Activated naive CD4-positive, alpha-beta T cell treated with anti-CD3 and anti-CD28 coated beads, Interleukin-2, amount 50 U/mL, for 72 hours (primary cell): ENCODE results near the gene TXLNG. TPM values are rescaled to one million over a fixed set of nuclear protein-coding genes. Genes with fewer than 3 reads are reported as not detected.
A peak's percentile ranks its signal among the peaks of the same experiment; 100 is the strongest.
"Not testable (repeated sequence)": the region's sequence is repeated elsewhere in the genome, so short reads cannot be mapped to it uniquely, and the experiment has no call there.

Experiments used
- ATAC-seq, 2 donors: fragments of 150-1000 bp; cut with Tn5 transposase; 2 replicates each; pipeline ENCODE4 v1.10.0; 2021; ENCODE audit warnings: mild to moderate bottlenecking in 2 of 2, moderate library complexity in 2 of 2
- DNase-seq, 2 donors: peaks; one replicate each; pipeline ENCODE4 v3.0.0; 2021 to 2022; ENCODE audit warnings: low spot score in 2 of 2
- H3K27ac Mint-ChIP-seq, 2 donors: one replicate each; pipeline ENCODE4 v1.8.0; 2022; ENCODE audit warnings: mild to moderate bottlenecking in 2 of 2, mixed read lengths in 2 of 2
- H3K36me3 Mint-ChIP-seq, 2 donors: one replicate each; pipeline ENCODE4 v1.8.0; 2022; ENCODE audit warnings: mixed read lengths in 2 of 2
- H3K9me3 Mint-ChIP-seq, 2 donors: one replicate each; pipeline ENCODE4 v1.8.0; 2022; ENCODE audit warnings: mixed read lengths in 2 of 2
- total RNA-seq, 2 donors: library from RNA; stranded (reverse); gene quantifications; one replicate each; pipeline ENCODE4 v1.2.3, GENCODE V29; 2022

TXLNG gene
- 10 to 100 TPM; 11.0 to 16.7 TPM for total RNA-seq

DNA sequence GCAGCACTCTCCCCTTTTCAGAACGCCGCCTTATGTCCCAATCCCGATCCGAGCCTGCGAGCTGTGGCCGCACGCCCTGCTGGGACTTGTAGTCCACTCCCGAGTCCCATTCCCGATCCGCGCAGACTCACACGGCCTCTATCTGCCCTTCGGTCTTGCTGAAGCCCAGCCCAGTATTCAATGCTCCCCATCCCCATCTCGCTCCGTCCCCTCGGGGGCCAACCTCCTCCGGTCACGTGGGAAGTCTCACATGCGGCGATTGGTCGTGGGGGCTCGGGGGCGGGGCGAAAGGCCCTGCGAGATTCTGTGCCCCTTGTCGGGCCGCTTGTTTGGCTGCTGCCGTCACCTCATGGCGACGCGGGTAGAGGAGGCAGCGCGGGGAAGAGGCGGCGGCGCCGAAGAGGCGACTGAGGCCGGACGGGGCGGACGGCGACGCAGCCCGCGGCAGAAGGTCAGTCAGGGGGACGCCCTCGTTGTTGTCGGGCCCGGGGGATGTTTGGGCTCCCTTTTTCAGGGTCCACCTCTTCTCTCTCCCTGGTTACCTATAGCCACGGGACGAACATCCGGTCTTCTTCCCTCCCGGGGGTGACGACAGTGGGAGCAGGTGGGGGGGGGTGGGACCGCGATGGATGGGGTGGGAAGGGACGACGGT lies at the start of gene TXLNG:
Gene TXLNG, plus strand, starts transcription at position 328 of the 652 bp plus-strand sequence. Its CDS starts 22 bp downstream, at position 350.
- DNase-seq = peak; percentile 84 to 93
- ATAC-seq = peak; percentile 97 to 98
- H3K27ac Mint-ChIP-seq = peak within 1 kb of the TSS; percentile 89 to 92
- no peaks in the 10 kb centered on the region for H3K9me3 Mint-ChIP-seq
- H3K36me3 Mint-ChIP-seq = peaks cover 0 to 6% of the 10 kb centered on the region in 2 donors

DNA sequence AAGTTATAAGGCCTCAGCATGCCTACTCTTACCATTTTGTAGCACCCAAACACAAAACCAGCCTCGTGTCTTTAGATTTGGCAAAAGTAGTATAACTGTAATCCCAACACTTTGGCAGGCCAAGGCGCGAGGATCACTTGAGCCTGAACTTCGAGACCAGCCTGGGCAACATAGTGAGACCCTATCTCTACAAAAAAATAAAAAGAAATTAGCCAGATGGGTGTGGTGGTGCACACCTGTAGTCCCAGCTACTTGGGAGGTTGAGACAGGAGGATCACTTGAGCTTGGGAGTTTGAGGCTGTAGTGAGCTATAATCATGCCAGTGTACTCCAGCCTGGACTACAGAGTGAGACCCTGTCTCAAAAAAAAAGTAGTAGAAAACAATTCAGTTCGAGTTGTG lies 49.2 kb upstream of the TXLNG start:
- no peaks in the 10 kb centered on the region for H3K9me3 Mint-ChIP-seq
- no peak for ATAC-seq
- H3K36me3 Mint-ChIP-seq = no peaks in the 10 kb centered on the region
- DNase-seq = no peak
- no peak overlapping the region for H3K27ac Mint-ChIP-seq

DNA sequence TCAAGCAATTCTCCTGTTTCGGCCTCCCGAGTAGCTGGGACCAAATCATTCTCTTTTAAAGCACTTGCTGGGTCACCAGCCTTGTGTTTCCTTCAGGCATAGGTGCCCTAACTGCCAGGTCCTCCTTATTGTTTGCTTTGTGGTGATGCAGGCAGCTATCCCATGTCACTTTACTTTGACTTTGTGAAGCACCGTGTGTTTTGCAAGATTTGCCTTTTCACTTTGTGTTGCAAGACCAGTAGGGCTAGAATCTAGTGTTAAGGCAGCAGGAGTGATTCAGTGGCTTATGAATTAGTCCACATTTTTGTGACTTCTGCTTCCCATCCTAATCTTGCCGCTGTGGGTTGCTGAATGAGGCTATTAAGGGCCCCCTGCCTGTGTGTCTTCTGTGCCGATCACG lies 46.7 kb upstream of the TXLNG start:
- ATAC-seq (no peak), DNase-seq (no peak)
- H3K27ac Mint-ChIP-seq = peak overlapping the region in 1 of 2 donors; percentile 65
- H3K9me3 Mint-ChIP-seq = no peaks in the 10 kb centered on the region
- H3K36me3 Mint-ChIP-seq = peaks cover 0 to 5% of the 10 kb centered on the region in 2 donors

DNA sequence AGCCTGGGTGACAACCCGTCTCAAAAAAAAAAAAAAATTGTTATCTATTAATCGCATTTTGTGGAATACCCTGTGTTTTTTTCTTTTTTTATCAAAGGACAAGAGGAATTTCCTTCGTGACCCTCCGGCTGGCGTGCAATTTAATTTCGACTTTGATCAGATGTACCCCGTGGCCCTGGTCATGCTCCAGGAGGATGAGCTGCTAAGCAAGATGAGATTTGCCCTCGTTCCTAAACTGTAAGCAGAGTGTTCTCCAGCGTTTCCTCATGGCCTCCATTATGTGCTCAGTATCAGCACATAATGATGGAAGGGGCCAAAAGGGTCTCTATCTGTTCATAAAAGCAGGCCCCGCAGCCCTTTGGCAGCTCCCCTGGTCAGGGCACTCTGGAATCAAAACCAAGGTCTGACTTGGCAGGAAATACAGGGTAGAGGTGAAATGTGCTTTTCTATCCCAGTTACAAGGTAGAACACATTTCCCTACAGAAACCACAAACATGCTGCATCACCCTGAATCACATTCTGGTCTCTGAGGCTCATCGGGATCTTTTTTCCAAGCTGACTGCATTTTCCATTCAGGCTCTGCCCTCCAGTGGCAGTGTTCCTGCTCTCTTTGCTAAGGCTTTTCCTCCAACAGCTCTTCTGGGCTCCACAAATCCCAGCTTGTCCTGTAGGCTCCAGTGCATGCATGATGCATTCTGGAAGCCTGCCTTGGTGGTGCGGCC lies 42.5 kb upstream of the TXLNG start:
- Mint-ChIP-seq H3K9me3 (no peaks in the 10 kb centered on the region), H3K27ac (no peak overlapping the region), H3K36me3 (peaks cover 0 to 5% of the 10 kb centered on the region in 2 donors)
- ATAC-seq (no peak), DNase-seq (no peak)

DNA sequence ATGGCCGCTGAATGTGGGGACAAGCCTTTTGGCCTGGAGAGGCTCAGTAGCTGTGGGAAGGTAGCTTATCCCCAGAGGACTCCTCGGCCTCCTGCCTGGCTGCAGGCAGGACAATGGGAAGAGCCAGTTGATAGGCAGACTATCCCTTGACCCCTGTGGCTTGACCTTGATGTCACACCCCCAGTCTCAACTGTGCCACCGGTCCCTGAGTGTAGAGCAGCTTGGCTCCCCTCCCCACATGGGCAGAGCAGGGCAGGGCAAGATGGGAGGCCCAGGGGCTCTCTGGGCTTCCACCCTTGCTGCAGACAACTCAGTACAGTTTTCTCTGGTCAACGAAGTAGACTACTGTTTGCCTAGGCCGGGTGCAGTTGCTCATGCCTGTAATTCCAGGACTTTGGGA lies 41.2 kb upstream of the TXLNG start:
- Mint-ChIP-seq H3K36me3 (peaks cover 0 to 5% of the 10 kb centered on the region in 2 donors), H3K9me3 (no peaks in the 10 kb centered on the region), H3K27ac (no peak overlapping the region)
- ATAC-seq (no peak), DNase-seq (no peak)

DNA sequence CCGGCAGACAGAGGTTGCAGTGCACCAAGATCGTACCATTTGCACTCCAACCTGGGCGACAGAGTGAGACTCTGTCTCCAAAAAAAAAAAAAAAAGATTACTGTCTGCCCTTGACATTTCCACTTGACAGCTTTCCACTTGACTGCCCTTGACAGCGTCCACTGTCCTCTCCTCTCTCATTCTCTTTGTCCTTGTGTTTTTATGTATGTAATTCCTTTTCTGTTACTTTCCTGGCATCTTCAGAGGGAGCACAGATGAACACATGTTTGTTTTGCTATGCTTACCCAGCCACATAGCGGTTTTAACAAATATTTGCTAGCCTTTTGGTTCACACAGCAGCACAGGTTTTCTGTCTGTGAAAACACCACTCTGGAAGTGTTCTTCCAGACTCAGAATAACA lies 40.6 kb upstream of the TXLNG start:
- DNase-seq (no peak), ATAC-seq (no peak)
- peaks cover 0 to 5% of the 10 kb centered on the region in 2 donors for H3K36me3 Mint-ChIP-seq
- no peak overlapping the region for H3K27ac Mint-ChIP-seq
- no peaks in the 10 kb centered on the region for H3K9me3 Mint-ChIP-seq

DNA sequence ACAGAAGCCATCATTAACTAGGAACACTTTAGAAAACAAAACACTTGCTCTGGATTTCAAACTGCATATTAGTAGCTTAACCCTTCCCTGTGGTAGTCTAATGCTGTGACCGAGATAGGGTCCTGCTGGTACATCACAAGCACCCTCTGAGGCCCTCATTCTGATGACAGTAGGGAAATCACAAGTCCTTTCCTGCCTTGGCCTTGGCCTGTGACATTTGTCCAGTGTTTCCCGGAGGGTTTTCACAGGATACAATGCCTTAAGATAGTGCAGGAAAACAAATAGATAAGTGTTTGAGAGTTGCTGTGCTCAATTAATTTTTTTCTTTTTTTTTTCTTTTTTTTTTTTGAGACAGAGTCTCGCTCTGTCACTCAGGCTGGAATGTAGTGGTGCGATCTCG lies 37.8 kb upstream of the TXLNG start:
- Mint-ChIP-seq H3K9me3 (no peaks in the 10 kb centered on the region), H3K36me3 (peaks cover 0 to 5% of the 10 kb centered on the region in 2 donors), H3K27ac (no peak overlapping the region)
- DNase-seq = no peak
- ATAC-seq = no peak

DNA sequence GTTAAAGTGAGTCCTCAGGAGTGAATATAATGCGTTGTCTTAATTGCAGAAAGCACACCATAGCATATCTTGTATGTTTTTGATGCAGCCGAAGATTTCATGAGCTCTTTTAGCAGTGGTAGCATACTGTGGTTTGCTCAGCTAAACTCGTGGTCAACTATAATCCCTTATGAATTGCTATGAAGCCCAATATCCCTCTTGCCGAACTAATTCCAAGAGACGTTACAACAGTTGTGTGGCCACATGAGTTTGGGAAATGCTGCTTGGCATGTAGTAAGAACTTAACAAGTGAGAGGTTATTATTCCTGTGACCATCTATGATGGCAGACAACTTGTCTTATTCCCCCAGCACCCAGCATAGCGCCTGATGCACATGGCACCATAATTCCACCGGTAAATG lies 36.1 kb upstream of the TXLNG start:
- Mint-ChIP-seq H3K36me3 (no peaks in the 10 kb centered on the region), H3K27ac (no peak overlapping the region), H3K9me3 (no peaks in the 10 kb centered on the region)
- DNase-seq (no peak), ATAC-seq (no peak)

DNA sequence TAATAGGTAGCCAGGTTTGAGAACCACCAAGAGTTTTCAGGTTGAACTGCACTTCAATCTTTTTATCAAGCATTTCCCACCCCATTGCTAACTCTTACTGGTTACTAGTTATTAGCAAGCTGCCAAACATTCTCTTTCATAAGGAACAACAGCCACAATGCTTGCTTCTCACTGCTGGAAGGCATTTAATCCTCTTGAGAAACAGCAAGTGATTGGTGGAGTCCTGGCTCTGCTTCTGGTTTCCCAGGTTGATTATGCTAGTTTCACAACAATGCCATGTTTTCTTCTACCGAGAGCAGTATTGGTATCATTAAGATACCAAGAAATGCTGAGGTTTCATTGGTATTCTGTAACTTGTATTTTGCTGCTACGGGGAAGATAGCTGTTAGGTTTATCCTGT lies 32.2 kb upstream of the TXLNG start:
- Mint-ChIP-seq H3K9me3 (no peaks in the 10 kb centered on the region), H3K27ac (peak overlapping the region in 1 of 2 donors; percentile 74), H3K36me3 (peaks cover 0 to 6% of the 10 kb centered on the region in 2 donors)
- DNase-seq (no peak), ATAC-seq (no peak)

DNA sequence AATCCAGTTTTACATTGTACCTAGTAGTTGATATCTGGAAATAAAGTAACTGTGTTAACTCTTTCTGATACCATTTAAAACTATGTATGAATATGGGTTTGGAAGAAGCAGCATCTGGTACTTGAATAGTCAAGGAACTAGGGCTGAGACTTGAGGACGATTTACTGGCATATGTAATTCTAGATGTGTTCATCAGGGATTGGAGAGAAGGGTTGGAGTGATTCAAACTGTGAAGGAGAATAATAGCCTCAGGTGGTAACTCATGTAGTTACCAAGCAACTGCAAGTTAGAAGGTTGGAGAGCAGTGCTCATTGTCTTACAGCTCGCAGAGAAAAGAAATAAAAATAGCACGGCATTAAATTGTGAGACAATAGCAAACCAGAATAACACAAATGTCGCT lies 29.5 kb upstream of the TXLNG start:
- no peaks in the 10 kb centered on the region for H3K9me3 Mint-ChIP-seq
- H3K36me3 Mint-ChIP-seq = peaks cover 0 to 6% of the 10 kb centered on the region in 2 donors
- no peak for ATAC-seq
- H3K27ac Mint-ChIP-seq = no peak overlapping the region
- no peak for DNase-seq

DNA sequence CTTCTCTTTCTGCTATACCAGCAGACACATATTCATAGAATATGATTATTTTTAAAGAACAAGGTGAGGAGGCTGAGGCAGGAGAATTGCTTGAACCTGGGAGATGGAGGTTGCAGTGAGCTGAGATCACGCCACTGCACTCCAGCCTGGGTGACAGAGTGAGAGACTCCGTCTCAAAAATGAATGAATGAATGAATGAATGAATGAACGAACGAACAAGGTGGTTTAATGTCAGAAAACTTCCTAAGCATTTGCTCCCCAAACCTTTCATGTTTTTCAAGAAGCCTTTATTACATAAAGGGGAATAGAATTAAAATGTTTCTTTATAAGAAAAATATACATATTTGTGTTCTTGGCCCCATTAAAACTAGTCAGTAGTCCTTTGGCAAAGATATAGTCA lies 24.8 kb upstream of the TXLNG start:
- H3K36me3 Mint-ChIP-seq, ATAC-seq, DNase-seq, H3K9me3 Mint-ChIP-seq, H3K27ac Mint-ChIP-seq: not testable (repeated sequence)

DNA sequence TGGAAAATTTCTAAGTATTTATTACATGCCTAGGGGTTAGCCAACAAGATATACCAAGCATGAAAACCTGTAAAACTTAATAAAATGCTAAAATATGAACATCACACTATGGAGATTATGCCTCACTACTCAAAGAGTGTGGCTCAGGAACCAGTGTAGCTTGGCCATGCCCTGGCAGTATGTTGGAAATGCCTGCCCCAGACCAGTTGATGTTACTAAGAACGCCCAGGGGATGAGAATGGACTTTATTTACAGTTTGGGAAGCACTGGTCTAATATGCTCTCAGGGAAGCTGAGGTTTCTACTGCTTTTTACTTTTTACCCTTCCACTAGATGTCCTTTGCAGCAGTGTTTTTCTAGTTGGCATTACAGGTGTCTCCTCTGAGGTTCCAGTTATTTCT lies 23.7 kb upstream of the TXLNG start:
- Mint-ChIP-seq H3K36me3 (no peaks in the 10 kb centered on the region), H3K27ac (no peak overlapping the region), H3K9me3 (no peaks in the 10 kb centered on the region)
- no peak for DNase-seq
- ATAC-seq = no peak

DNA sequence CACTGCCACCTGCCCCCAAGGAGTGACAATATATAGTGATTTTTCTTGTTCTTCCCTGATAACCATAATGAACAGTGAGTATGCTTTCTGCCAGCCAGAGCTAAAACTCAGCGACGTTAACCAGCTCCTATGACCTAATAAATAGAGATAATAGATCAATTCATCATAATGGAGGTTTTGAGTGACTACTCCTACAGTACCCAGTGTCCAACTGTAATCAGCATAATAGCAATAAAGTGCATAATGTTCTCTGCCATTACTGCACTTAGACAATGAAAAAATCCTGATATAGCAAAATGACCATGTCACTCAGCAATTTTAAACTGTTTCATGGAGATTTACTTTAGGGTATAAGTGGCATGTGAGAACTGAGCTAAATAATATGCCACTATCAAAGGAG lies 20.7 kb upstream of the TXLNG start:
- ATAC-seq = no peak
- Mint-ChIP-seq H3K27ac (no peak overlapping the region), H3K36me3 (no peaks in the 10 kb centered on the region), H3K9me3 (no peaks in the 10 kb centered on the region)
- no peak for DNase-seq

DNA sequence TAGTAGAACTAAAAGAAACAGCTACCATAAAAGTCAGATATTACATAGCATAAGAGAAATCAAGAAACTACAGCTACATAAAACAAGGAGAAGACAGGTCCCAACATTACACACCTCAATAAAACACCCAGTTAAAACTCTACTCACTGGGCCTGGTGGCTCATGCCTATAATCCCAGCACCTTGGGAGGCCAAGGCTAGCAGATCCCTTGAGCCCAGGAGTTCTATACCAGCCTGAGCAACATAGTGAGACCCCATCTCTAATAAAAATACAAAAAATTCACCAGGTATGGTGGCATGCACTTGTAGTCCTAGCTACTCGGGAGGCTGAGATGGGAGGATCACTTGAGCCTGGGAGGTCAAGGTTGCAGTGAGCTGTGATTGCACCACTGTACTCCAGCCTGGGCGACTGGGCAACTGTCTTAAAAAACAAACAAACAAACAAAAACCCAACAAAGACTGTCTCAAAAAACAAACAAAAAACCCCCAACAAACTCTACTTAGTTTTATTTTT lies 15.2 kb upstream of the TXLNG start:
- DNase-seq (no peak), ATAC-seq (peak in 1 of 2 donors; percentile 46)
- no peaks in the 10 kb centered on the region for H3K36me3 Mint-ChIP-seq
- H3K9me3 Mint-ChIP-seq = no peaks in the 10 kb centered on the region
- H3K27ac Mint-ChIP-seq = no peak overlapping the region

DNA sequence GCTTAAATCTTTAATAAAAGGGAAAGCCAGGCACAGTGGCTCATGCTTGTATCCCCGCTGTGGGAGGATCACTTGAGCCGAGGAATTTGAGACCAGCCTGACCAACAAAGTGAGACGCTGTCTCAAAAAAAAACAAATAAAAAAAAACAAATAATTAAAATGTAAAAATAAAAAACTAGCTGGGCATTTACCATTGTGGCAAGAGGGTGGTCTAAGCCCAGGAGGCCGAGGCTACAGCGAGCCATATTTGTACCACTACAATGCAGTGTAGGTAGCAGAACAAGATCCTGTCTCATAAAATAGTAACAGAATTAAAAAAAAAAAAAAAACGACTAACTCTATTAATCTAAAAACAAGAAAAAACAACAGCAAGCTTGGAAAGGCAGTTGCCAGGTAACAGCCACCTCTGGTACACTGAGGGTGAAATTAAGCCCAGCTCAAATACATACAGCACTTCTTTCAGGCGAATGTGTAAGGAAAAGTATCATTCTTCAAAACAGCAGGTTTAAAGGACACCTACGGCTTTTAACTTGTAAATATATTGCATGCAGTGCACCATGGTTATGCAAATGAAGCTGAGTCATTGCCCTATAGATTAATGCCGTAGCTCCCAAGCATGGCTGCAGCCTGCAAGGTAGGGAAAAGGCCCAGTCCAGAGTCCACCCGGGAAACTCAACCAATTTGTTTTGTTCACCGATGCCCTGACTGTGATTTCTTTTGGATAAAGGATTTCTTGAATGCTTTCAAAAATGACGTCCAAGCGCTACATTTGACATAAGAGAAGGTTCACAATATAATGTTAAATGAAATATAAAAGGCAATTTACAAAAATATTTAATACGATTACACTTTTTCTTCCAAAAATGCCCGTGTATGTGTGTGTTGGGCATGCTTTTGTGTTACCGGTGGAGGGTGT lies 14.5 kb upstream of the TXLNG start:
- Mint-ChIP-seq H3K9me3 (no peaks in the 10 kb centered on the region), H3K36me3 (no peaks in the 10 kb centered on the region), H3K27ac (no peak overlapping the region)
- peak in 1 of 2 donors; percentile 47 for ATAC-seq
- no peak for DNase-seq

DNA sequence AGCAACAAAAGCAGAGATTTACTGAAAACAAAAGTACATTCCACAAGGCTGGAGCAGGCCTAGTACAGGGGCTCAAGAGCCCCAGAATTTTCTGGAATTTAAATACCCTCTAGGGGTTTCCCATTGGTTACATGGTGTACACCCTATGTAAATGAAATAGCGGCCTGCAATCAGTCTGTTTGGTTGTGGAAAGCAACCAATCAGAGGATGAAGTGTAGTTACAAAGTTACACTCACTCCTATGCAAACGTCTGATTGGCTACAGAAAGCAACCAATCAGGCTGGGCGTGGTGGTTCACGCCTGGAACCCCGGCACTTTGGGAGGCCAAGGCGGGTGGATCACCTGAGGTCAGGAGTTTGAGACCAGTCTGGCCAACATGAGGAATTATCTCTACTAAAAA lies 13.8 kb upstream of the TXLNG start:
- ATAC-seq (no peak), DNase-seq (no peak)
- H3K27ac Mint-ChIP-seq = no peak overlapping the region
- no peaks in the 10 kb centered on the region for H3K9me3 Mint-ChIP-seq
- H3K36me3 Mint-ChIP-seq = no peaks in the 10 kb centered on the region

DNA sequence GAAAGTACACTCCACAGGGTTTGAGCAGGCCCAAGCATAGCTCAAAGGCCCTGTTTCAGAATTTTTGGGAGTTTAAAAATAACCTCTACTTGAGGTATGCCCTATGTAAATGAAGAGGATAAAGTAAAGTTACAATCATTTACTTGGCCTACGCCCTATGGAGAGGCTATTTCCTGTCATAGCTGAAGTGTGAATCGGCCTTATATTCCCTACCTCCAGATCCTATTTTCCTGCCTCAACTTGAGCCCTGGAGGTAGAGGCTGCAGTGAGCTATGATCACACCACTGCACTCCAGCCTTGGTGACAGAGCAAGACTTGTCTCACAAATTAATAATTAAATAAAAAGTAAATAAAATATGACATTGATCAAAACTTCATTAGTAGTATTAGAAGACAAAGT lies 11.5 kb upstream of the TXLNG start:
- no peaks in the 10 kb centered on the region for H3K36me3 Mint-ChIP-seq
- no peak for DNase-seq
- H3K27ac Mint-ChIP-seq = no peak overlapping the region
- no peaks in the 10 kb centered on the region for H3K9me3 Mint-ChIP-seq
- ATAC-seq = no peak
